Body of pancreas (tissue), 4 donors: ENCODE measurements around the gene ACOT7.
"Not testable (repeated sequence)": the region's sequence is repeated elsewhere in the genome, so short reads cannot be mapped to it uniquely, and the experiment has no call there.

Source experiments
- POLR2A ChIP-seq, 3 donors: fragments of 450-650 bp; IDR thresholded peaks; one replicate each; pipeline ENCODE4 v1.6.1; 2016; ENCODE audit warnings: antibody characterized with exemption in 3 of 3, mild to moderate bottlenecking in 2 of 3
- TF ChIP-seq, protein P1 (sequence below), 7 experiments: fragments of 450-650 bp in 4 of 7; fragments of 200-600 bp in 3 of 7; sonication (generic) in 3 of 7; IDR thresholded peaks; one replicate each; pipeline ENCODE4 v1.5.1; 2016 to 2019; ENCODE audit warnings: antibody characterized with exemption in 7 of 7

DNA sequence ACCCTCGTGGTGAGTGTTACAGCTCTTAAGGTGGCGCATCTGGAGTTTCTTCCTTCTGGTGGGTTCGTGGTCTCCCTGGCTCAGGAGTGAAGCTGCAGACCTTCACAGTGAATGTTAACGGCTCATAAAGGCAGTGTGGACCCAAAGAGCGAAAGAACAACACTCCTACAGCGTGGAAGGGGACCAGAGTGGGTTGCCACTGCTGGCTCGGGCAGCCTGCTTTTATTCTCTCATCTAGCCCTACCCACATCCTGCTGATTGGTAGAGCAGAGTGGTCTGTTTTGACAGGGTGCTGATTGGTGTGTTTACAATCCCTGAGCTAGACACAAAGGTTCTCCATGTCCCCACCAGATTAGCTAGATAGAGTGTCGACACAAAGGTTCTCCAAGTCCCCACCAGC lies 1.6 kb upstream of the ACOT7 start:
- TF ChIP-seq, protein P1, sequence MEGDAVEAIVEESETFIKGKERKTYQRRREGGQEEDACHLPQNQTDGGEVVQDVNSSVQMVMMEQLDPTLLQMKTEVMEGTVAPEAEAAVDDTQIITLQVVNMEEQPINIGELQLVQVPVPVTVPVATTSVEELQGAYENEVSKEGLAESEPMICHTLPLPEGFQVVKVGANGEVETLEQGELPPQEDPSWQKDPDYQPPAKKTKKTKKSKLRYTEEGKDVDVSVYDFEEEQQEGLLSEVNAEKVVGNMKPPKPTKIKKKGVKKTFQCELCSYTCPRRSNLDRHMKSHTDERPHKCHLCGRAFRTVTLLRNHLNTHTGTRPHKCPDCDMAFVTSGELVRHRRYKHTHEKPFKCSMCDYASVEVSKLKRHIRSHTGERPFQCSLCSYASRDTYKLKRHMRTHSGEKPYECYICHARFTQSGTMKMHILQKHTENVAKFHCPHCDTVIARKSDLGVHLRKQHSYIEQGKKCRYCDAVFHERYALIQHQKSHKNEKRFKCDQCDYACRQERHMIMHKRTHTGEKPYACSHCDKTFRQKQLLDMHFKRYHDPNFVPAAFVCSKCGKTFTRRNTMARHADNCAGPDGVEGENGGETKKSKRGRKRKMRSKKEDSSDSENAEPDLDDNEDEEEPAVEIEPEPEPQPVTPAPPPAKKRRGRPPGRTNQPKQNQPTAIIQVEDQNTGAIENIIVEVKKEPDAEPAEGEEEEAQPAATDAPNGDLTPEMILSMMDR (IDR thresholded peaks at IDR 0.05): not testable (repeated sequence)
- TF ChIP-seq POLR2A (IDR thresholded peaks at IDR 0.05): not testable (repeated sequence)
